Calu3 (cell line): ENCODE data around the gene CFAP65. TPM values are rescaled to one million over a fixed set of nuclear protein-coding genes. Genes with fewer than 3 reads are reported as not detected.

Experiments
- BruUV-seq: library from RNA; stranded (reverse); fragments of 400-500 nt; replicated peaks from 2 replicates; lab custom pipeline; 2021; lab: Mats Ljungman, UMichigan
- CTCF ChIA-PET: fragments of 300-600 bp; sonication (Branson Sonifier 250); formaldehyde crosslinking; loops from one replicate; lab custom pipeline; 2022; ENCODE audit warnings: antibody characterized with exemption; lab: Charles Lee
- DNase-seq: peaks from one replicate; pipeline ENCODE4 v3.0.0; 2022
- H3K27ac Mint-ChIP-seq: one replicate; pipeline ENCODE4 v1.8.0; 2022; ENCODE audit warnings: mixed read lengths; ENCODE audit not compliant: unreplicated experiment
- H3K27me3 Mint-ChIP-seq: one replicate; pipeline ENCODE4 v1.8.0; 2022; ENCODE audit warnings: mixed read lengths; ENCODE audit not compliant: unreplicated experiment
- H3K36me3 Mint-ChIP-seq: one replicate; pipeline ENCODE4 v1.8.0; 2022; ENCODE audit warnings: mild to moderate bottlenecking, moderate library complexity, mixed read lengths; ENCODE audit not compliant: insufficient read depth, unreplicated experiment
- H3K4me1 Mint-ChIP-seq: one replicate; pipeline ENCODE4 v1.8.0; 2022; ENCODE audit warnings: mild to moderate bottlenecking, low read depth, mixed read lengths; ENCODE audit not compliant: unreplicated experiment
- H3K4me3 Mint-ChIP-seq: one replicate; pipeline ENCODE4 v1.8.0; 2022; ENCODE audit warnings: mild to moderate bottlenecking, low read depth, moderate library complexity, mixed read lengths; ENCODE audit not compliant: unreplicated experiment
- H3K9me3 Mint-ChIP-seq: one replicate; pipeline ENCODE4 v1.8.0; 2022; ENCODE audit warnings: low read depth, mixed read lengths; ENCODE audit not compliant: unreplicated experiment
- CTCF ChIP-seq: fragments of 200-600 bp; IDR thresholded peaks from one replicate; pipeline ENCODE4 v1.8.0; 2022; ENCODE audit warnings: antibody characterized with exemption; ENCODE audit not compliant: unreplicated experiment
- intact Hi-C: fragments of 100-400 bp; cut with micrococcal nuclease; formaldehyde crosslinking; loops from one replicate; pipeline ENCODE4 v1.10.0; 2022; ENCODE audit not compliant: unreplicated experiment
- total RNA-seq: library from RNA; stranded (reverse); gene quantifications from 2 replicates; pipeline ENCODE4 v1.2.3, GENCODE V29; 2022

The CFAP65 gene
- total RNA-seq, 1 experiment from 2014 or later: 0.68 TPM

- Mint-ChIP-seq H3K9me3 (no peaks in the 10 kb centered on the region), H3K4me3 (no peak overlapping the region), H3K27ac (no peak overlapping the region), H3K4me1 (no peaks in the 10 kb centered on the region), H3K27me3 (no peaks in the 10 kb centered on the region), H3K36me3 (no peaks in the 10 kb centered on the region)
- peak; percentile 96 for TF ChIP-seq CTCF
- CTCF ChIA-PET: interaction anchor here (0.6 to 3.2 kb wide), 23 partner anchors 8 to 153 kb away, joined by 3 to 71 read pairs (median 4); partner anchors contain the start of gene CFAP65
- intact Hi-C loops: loop anchor here (1.0 kb wide), 3 partner anchors 29 to 126 kb away; no protein-coding TSS in a partner anchor
- BruUV-seq: no TSS peak
- peak; percentile 92 for DNase-seq
These were observed 11.5 kb downstream of the CFAP65 start for GRCh38 chr2:219029829-219030165.

GRCh38 chr2:219028996-219029828, 12.1 kb downstream of the CFAP65 start:
- Mint-ChIP-seq H3K27me3 (no peaks in the 10 kb centered on the region), H3K36me3 (no peaks in the 10 kb centered on the region), H3K9me3 (no peaks in the 10 kb centered on the region), H3K4me3 (no peak overlapping the region), H3K27ac (no peak overlapping the region), H3K4me1 (no peaks in the 10 kb centered on the region)
- TF ChIP-seq CTCF: no peak
- BruUV-seq: no TSS peak
- intact Hi-C loops: loop anchor here (1.0 kb wide), 3 partner anchors 29 to 126 kb away; no protein-coding TSS in a partner anchor
- CTCF ChIA-PET: interaction anchor here (0.6 to 3.2 kb wide), 21 partner anchors 9 to 153 kb away, joined by 3 to 71 read pairs (median 5); partner anchors contain the start of gene CFAP65
- no peak for DNase-seq

GRCh38 chr2:219028141-219028540, 13.2 kb downstream of the CFAP65 start:
- Mint-ChIP-seq H3K27me3 (no peaks in the 10 kb centered on the region), H3K4me3 (no peak overlapping the region), H3K4me1 (no peaks in the 10 kb centered on the region), H3K9me3 (no peaks in the 10 kb centered on the region), H3K36me3 (no peaks in the 10 kb centered on the region), H3K27ac (no peak overlapping the region)
- BruUV-seq: no TSS peak
- CTCF ChIA-PET: interaction anchor here (0.5 to 3.2 kb wide), 3 partner anchors 10 to 91 kb away, joined by 3 to 71 read pairs (median 19); no protein-coding TSS in a partner anchor
- intact Hi-C loops: no loop called here
- no peak for DNase-seq
- no peak for TF ChIP-seq CTCF

GRCh38 chr2:219027511-219028055, 13.7 kb downstream of the CFAP65 start:
- DNase-seq: no peak
- no TSS peak for BruUV-seq
- Mint-ChIP-seq H3K4me3 (no peak overlapping the region), H3K4me1 (no peaks in the 10 kb centered on the region), H3K27ac (no peak overlapping the region), H3K9me3 (no peaks in the 10 kb centered on the region), H3K27me3 (no peaks in the 10 kb centered on the region), H3K36me3 (no peaks in the 10 kb centered on the region)
- intact Hi-C loops: no loop called here
- TF ChIP-seq CTCF: no peak
- CTCF ChIA-PET: interaction anchor here (0.5 to 3.2 kb wide), 3 partner anchors 32 to 92 kb away, joined by 3 to 71 read pairs (median 3); no protein-coding TSS in a partner anchor
